ENCODE measurements around the gene GLI3. TPM values are rescaled to one million over a fixed set of nuclear protein-coding genes. Genes with fewer than 3 reads are reported as not detected.

The GLI3 gene
- total and polyA plus RNA-seq, 12 donors: 0.51 to 9.1 (median 5.3) TPM

- 81% methylated on average over 6 of the region's 6 CpGs for WGBS, 2 donors
- DNase-seq (no peak), ATAC-seq (no peak)
- Histone ChIP-seq H3K4me1 (no peaks in the 10 kb centered on the region), H3K4me3 (no peak overlapping the region), H3K36me3 (peaks cover 0 to 52% (median 0%) of the 10 kb centered on the region in 9 donors), H3K27me3 (no peaks in the 10 kb centered on the region), H3K9me3 (no peaks in the 10 kb centered on the region), H3K27ac (no peak overlapping the region)
- no peak for TF ChIP-seq CTCF (IDR thresholded peaks at IDR 0.05)
- intact Hi-C loops (cut with DNase I): no loop called here
Observed at GRCh38 chr7:42022056-42022455, 215.0 kb downstream of the GLI3 start.

DNA sequence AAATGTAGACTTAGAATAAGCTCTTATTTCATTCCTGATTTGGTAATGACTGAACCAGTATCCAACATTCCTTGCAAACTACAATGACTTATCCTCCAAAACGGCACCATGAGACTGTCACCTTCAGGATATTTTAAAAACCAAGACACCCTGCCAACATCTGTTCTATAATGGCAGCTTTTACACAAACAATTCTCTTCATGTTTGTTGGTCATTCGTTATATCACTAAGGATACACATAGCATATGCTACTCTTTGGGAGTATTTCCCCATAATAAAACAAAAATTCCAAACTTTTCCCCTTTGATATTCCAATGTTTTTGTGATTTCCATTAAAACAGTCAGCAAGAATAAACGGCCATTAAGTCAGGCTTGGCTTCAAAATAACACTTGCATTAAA is 215.4 kb downstream of the GLI3 start:
- no peak overlapping the region for H3K27ac ChIP-seq
- H3K27me3 ChIP-seq: no peaks in the 10 kb centered on the region
- DNase-seq (no peak), ATAC-seq (no peak)
- no peaks in the 10 kb centered on the region for H3K9me3 ChIP-seq
- WGBS, 2 donors: 77 to 80% methylated on average over 3 of the region's 3 CpGs
- no peaks in the 10 kb centered on the region for H3K4me1 ChIP-seq
- no peak for TF ChIP-seq CTCF (IDR thresholded peaks at IDR 0.05)
- H3K36me3 ChIP-seq: peaks cover 0 to 52% (median 0%) of the 10 kb centered on the region in 9 donors
- H3K4me3 ChIP-seq: no peak overlapping the region
- intact Hi-C loops (cut with DNase I): no loop called here

DNA sequence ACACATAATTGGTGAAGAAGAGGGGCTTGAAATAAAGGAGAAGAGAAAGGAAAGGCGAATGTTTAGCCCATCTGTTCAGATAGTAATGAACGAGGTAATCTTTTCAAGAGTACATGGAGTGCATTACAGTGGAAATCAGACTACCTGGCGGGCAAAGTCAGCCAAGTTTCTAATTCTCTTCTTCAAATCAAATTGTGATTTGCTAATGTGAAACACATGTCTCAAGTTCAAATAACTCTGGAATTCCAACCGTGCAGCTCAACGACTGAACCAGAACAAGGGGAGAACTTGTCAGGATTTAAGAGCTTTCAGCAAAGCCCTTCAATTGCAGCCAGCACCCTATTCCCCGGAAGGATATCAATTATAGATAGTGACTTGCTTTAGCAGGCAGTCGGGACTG is 216.9 kb downstream of the GLI3 start:
- H3K9me3 ChIP-seq: peaks cover 0 to 8% (median 0%) of the 10 kb centered on the region in 11 donors
- TF ChIP-seq CTCF (IDR thresholded peaks at IDR 0.05): no peak
- no peak for ATAC-seq
- no peak for DNase-seq
- H3K36me3 ChIP-seq: peaks cover 0 to 41% (median 4%) of the 10 kb centered on the region in 9 donors
- no peaks in the 10 kb centered on the region for H3K27me3 ChIP-seq
- 39 to 62% methylated on average over 7 of the region's 7 CpGs for WGBS, 2 donors
- H3K4me3 ChIP-seq: no peak overlapping the region
- H3K27ac ChIP-seq: no peak overlapping the region
- no peaks in the 10 kb centered on the region for H3K4me1 ChIP-seq
- intact Hi-C loops (cut with DNase I): no loop called here

DNA sequence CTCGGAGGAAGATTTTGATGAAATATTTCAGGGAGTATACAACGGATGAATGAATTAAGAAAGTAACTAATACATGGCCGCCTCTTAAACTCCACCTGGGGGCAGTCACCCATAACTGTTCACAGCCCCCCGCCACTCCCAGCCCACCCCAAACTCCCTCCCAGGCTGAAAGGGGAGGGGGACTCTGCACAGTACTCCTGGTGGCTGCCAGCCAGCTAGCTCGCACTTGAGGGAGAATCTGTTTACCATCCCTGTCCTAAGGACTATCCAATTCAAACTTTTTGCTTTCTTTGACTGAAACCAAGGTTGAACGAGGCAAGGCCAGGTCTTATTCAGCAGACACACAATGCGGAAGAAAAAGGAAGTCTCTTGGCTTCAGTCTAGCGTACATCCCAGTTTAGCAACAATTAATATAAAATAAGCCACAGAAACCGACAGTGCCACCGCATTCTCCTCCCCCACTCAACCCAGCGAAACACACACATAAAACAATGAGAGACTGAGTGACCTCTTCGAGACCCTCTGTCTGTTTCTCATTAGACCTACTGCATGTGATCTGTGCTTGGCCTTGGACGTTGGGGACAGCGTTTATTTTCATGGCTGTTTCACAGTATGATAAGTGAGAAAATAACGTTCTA is 219.5 kb downstream of the GLI3 start:
- DNase-seq (no peak), ATAC-seq (no peak)
- peaks cover 0 to 3% (median 0%) of the 10 kb centered on the region in 9 donors for H3K4me1 ChIP-seq
- H3K36me3 ChIP-seq: peaks cover 0 to 18% (median 0%) of the 10 kb centered on the region in 9 donors
- no peak overlapping the region for H3K27ac ChIP-seq
- 65 to 72% methylated on average over 15 of the region's 15 CpGs for WGBS, 2 donors
- H3K9me3 ChIP-seq: peaks cover 0 to 22% (median 10%) of the 10 kb centered on the region in 11 donors
- intact Hi-C loops (cut with DNase I): no loop called here
- H3K4me3 ChIP-seq: no peak overlapping the region
- TF ChIP-seq CTCF (IDR thresholded peaks at IDR 0.05): no peak
- no peaks in the 10 kb centered on the region for H3K27me3 ChIP-seq
